Stimulated activated CD8-positive, alpha-beta memory T cell treated with anti-CD3 and anti-CD28 coated beads, Interleukin-4, amount 100 ng/mL, for 48 hours (primary cell): ENCODE data around the gene MT1E.
A peak's percentile ranks its signal among the peaks of the same experiment; 100 is the strongest.
"Not testable (repeated sequence)": the region's sequence is repeated elsewhere in the genome, so short reads cannot be mapped to it uniquely, and the experiment has no call there.

Experiments
- DNase-seq: peaks from one replicate; pipeline ENCODE4 v3.0.0-alpha.2; 2020

MT1E gene

GRCh38 chr16:56674570-56674969, 49.0 kb downstream of the MT1E start:
- DNase-seq = not testable (repeated sequence)

GRCh38 chr16:56675685-56676210, 50.2 kb downstream of the MT1E start:
- peak; percentile 79 for DNase-seq
